Muscle of back (tissue), 11 donors: ENCODE measurements around the gene ATP5F1D. TPM values are rescaled to one million over a fixed set of nuclear protein-coding genes. Genes with fewer than 3 reads are reported as not detected.

ENCODE experiments used
- DNase-seq, 3 donors: peaks; one replicate each; pipeline versions ENCODE4 v3.0.0 to v3.0.0-alpha.2; 2013
- polyA plus RNA-seq, 10 donors: library from polyadenylated mRNA; unstranded; fragments of 120-200 nt; gene quantifications; one replicate each; pipeline ENCODE4 v1.2.1, GENCODE V29; 2013; ENCODE audit not compliant: insufficient read length in 10 of 10

ATP5F1D gene
- polyA plus RNA-seq, 10 donors: 114 to 184 (median 135) TPM

GRCh38 chr19:1229924-1230782 is 11.4 kb upstream of the ATP5F1D start:
- DNase-seq: no peak

- no peak for DNase-seq
These were observed 10.6 kb upstream of the ATP5F1D start for GRCh38 chr19:1230783-1231489.

- DNase-seq: no peak
These were observed 9.6 kb upstream of the ATP5F1D start for GRCh38 chr19:1231729-1232637.

GRCh38 chr19:1232652-1233072 is 8.9 kb upstream of the ATP5F1D start:
- peak in 1 of 3 donors; percentile 63 for DNase-seq

- DNase-seq: no peak
These were observed 8.4 kb upstream of the ATP5F1D start for GRCh38 chr19:1233115-1233667.

- no peak for DNase-seq
These were observed 7.2 kb upstream of the ATP5F1D start for GRCh38 chr19:1234051-1234954.

- DNase-seq: no peak
These were observed 6.6 kb upstream of the ATP5F1D start for GRCh38 chr19:1234955-1235380.

GRCh38 chr19:1235625-1236538 is 5.7 kb upstream of the ATP5F1D start:
- no peak for DNase-seq

- DNase-seq: no peak
These were observed 5.0 kb upstream of the ATP5F1D start for GRCh38 chr19:1236576-1236975.

GRCh38 chr19:1237027-1237659 is 4.4 kb upstream of the ATP5F1D start:
- peak in 1 of 3 donors; percentile 72 for DNase-seq

GRCh38 chr19:1237754-1238368 is 3.7 kb upstream of the ATP5F1D start, which contains the start of gene CBARP:
Gene CBARP, minus strand, starts transcription at chr19:1238005. Its CDS starts 1,905 bp downstream, at chr19:1236100.
- peak in 1 of 3 donors; percentile 55 for DNase-seq

GRCh38 chr19:1238369-1239303 is 2.9 kb upstream of the ATP5F1D start:
- peak in 1 of 3 donors; percentile 54 for DNase-seq

- no peak for DNase-seq
These were observed 2.1 kb upstream of the ATP5F1D start for GRCh38 chr19:1239420-1239795.

GRCh38 chr19:1239796-1240737 is 1.5 kb upstream of the ATP5F1D start:
- peak; percentile 90 to 95 (median 94) for DNase-seq

- no peak for DNase-seq
These were observed 626 bp upstream of the ATP5F1D start for GRCh38 chr19:1240925-1241324.
